Regular cardiac myocyte (primary cell): Measurements from ENCODE around the gene SLC45A3. TPM values are rescaled to one million over a fixed set of nuclear protein-coding genes. Genes with fewer than 3 reads are reported as not detected.

ENCODE experiments used
- total RNA-seq: library from RNA; depleted of rRNA; stranded (reverse); fragments of >200 nt; gene quantifications from 2 replicates; pipeline ENCODE4 v1.2.3, GENCODE V29; 2014

SLC45A3 gene
- total RNA-seq: 3.6 and 3.7 TPM in 2 replicates

GRCh38 chr1:205680073-205680851 lies at the start of gene SLC45A3:
SLC45A3 (minus strand) TSS chr1:205680509; CDS start chr1:205664656, 15,853 bp downstream.

GRCh38 chr1:205631768-205632668 lies 48.3 kb downstream of the SLC45A3 start, which contains the start of gene ELK4:
ELK4 (minus strand) TSS chr1:205632011; CDS start chr1:205623882, 8,129 bp downstream.

Other genes starting within 250 kb of the SLC45A3 start
- not detected in 2 replicates for gene BLACAT1, start 224.5 kb downstream of the SLC45A3 start, total RNA-seq
- 0.58 and 3.4 TPM in 2 replicates for gene CDK18, start 175.8 kb downstream of the SLC45A3 start, total RNA-seq
- gene ELK4, start 48.5 kb downstream of the SLC45A3 start, total RNA-seq: 8.6 and 9.6 TPM in 2 replicates
- gene NUCKS1, start 69.7 kb upstream of the SLC45A3 start, total RNA-seq: 98.9 and 131 TPM in 2 replicates
- gene RAB29, start 95.0 kb upstream of the SLC45A3 start, total RNA-seq: 15.9 and 29.3 TPM in 2 replicates
- gene SLC41A1, start 132.7 kb upstream of the SLC45A3 start, total RNA-seq: 20.0 and 20.3 TPM in 2 replicates
- under 0.01 TPM in 2 replicates for gene PM20D1, start 169.6 kb upstream of the SLC45A3 start, total RNA-seq